K562 (cell line): ENCODE measurements around the gene ZNF738. TPM values are rescaled to one million over a fixed set of nuclear protein-coding genes. Genes with fewer than 3 reads are reported as not detected.

Experiments
- CBFB ChIP-seq: sonication (generic); formaldehyde crosslinking; IDR thresholded peaks from 2 replicates; pipeline ENCODE4 v1.4.0; 2020; ENCODE audit warnings: mild to moderate bottlenecking, missing genetic modification reagents
- EP300 ChIP-seq: IDR thresholded peaks from 2 replicates; pipeline ENCODE4 v1.6.1; 2012; ENCODE audit warnings: low read length, improper control_type of control experiment
- HDAC2 ChIP-seq: fragments of 450-650 bp; IDR thresholded peaks from 2 replicates; pipeline ENCODE4 v1.6.1; 2016; ENCODE audit warnings: mild to moderate bottlenecking
- IFI16 ChIP-seq: fragments of 250-450 bp; sonication (Bioruptor Pico); IDR thresholded peaks from 2 replicates; pipeline ENCODE4 v2.1.2; 2022; ENCODE audit warnings: mild to moderate bottlenecking, inconsistent platforms
- KDM1A ChIP-seq, 2 experiments: fragments of 450-650 bp; IDR thresholded peaks; 2 replicates each; pipeline ENCODE4 v1.6.1; 2016; ENCODE audit warnings: mild to moderate bottlenecking in 2 of 2
- KLF16 ChIP-seq: IDR thresholded peaks from 2 replicates; pipeline ENCODE4 v1.6.1; 2016; ENCODE audit warnings: antibody characterized with exemption
- MTA2 ChIP-seq: fragments of 450-650 bp; IDR thresholded peaks from 2 replicates; pipeline ENCODE4 v1.6.1; 2016; ENCODE audit warnings: low read depth
- RCOR1 ChIP-seq, 2 experiments: IDR thresholded peaks; 2 replicates each; pipeline ENCODE4 v1.6.1; 2012; ENCODE audit warnings: low read depth in 2 of 2, low read length in 2 of 2, borderline replicate concordance in 1 of 2, improper control_type of control experiment in 1 of 2
- RFX7 ChIP-seq: fragments of 250-450 bp; sonication (Bioruptor Pico); IDR thresholded peaks from 2 replicates; pipeline ENCODE4 v1.5.1; 2021; ENCODE audit warnings: mild to moderate bottlenecking
- SMARCA4 ChIP-seq: fragments of 450-650 bp; IDR thresholded peaks from 2 replicates; pipeline ENCODE4 v1.6.1; 2016
- SMARCE1 ChIP-seq: fragments of 450-650 bp; IDR thresholded peaks from 2 replicates; pipeline ENCODE4 v1.7.1; 2016; ENCODE audit warnings: mild to moderate bottlenecking
- STAT5A ChIP-seq: IDR thresholded peaks from 2 replicates; pipeline ENCODE4 v1.6.1; 2012; ENCODE audit warnings: low read length, inconsistent platforms, borderline replicate concordance
- TARDBP ChIP-seq: fragments of 450-650 bp; IDR thresholded peaks from 2 replicates; pipeline ENCODE4 v1.6.1; 2016
- TEAD4 ChIP-seq, 2 experiments: sonication (generic) in 1 of 2; formaldehyde crosslinking in 1 of 2; IDR thresholded peaks; 2 replicates each; pipeline versions ENCODE4 v1.6.1 to v1.8.0; 2012 to 2022; ENCODE audit warnings: borderline replicate concordance in 1 of 2, inconsistent platforms in 1 of 2, low read length in 1 of 2, mild to moderate bottlenecking in 1 of 2, missing genetic modification reagents in 1 of 2
- TRIM24 ChIP-seq, 2 experiments: fragments of 450-650 bp; IDR thresholded peaks; 2 replicates each; pipeline ENCODE4 v1.6.1; 2016
- ZNF384 ChIP-seq: IDR thresholded peaks from 2 replicates; pipeline ENCODE4 v1.6.1; 2012; ENCODE audit warnings: low read depth, low read length, improper control_type of control experiment
- polyA plus RNA-seq, 8 experiments: library from polyadenylated mRNA; depleted of rRNA in 4 of 8; stranded (reverse) in 5 of 8; unstranded in 3 of 8; fragments of >200 nt; fragmentation: Nextera tagmentation in 2 of 8; fragmentation: Illumina TruSeq in 1 of 8; extraction: Ambion mirVana in 2 of 8; extraction: Trizol in 1 of 8; gene quantifications; 2 replicates each; pipeline versions ENCODE4 v1.2.1 to v1.2.3, GENCODE V29; 2011 to 2014; ENCODE audit warnings: inconsistent platforms in 1 of 8, missing spikeins in 1 of 8
- total RNA-seq, 7 experiments: library from RNA; depleted of rRNA in 6 of 7; stranded (reverse); fragments of >200 nt in 6 of 7; fragmentation: Illumina TruSeq in 2 of 7; extraction: Trizol in 2 of 7; gene quantifications; 2 replicates each; pipeline versions ENCODE4 v1.2.1 to v1.2.3, GENCODE V29; 2011 to 2021; ENCODE audit warnings: low replicate concordance in 1 of 7
- TF ChIP-seq, protein P1 (sequence below): sonication (generic); formaldehyde crosslinking; IDR thresholded peaks from 2 replicates; pipeline ENCODE4 v1.8.0; 2023; ENCODE audit warnings: mild to moderate bottlenecking, missing genetic modification reagents
- TF ChIP-seq, protein P2 (sequence below): fragments of 200-800 bp; sonication (Bioruptor generic); IDR thresholded peaks from 2 replicates; pipeline ENCODE4 v1.6.1; 2017; ENCODE audit warnings: missing genetic modification characterization, missing compliant biosample characterization

ZNF738 gene
- total and polyA plus RNA-seq, 9 of the 15 experiments (the other 6 are each of a cell fraction or from before 2014, with no cell fraction given), result 5.6 to 15.0 (median 8.6) TPM

GRCh38 chr19:21323000-21323399, 35.8 kb upstream of the ZNF738 start (continued):
- TF ChIP-seq, protein P1, sequence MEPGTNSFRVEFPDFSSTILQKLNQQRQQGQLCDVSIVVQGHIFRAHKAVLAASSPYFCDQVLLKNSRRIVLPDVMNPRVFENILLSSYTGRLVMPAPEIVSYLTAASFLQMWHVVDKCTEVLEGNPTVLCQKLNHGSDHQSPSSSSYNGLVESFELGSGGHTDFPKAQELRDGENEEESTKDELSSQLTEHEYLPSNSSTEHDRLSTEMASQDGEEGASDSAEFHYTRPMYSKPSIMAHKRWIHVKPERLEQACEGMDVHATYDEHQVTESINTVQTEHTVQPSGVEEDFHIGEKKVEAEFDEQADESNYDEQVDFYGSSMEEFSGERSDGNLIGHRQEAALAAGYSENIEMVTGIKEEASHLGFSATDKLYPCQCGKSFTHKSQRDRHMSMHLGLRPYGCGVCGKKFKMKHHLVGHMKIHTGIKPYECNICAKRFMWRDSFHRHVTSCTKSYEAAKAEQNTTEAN, result no peak
- 0 out of 2 replicates have a peak, but pooled peaks have one; percentile 25 for TF ChIP-seq KLF16
- TF ChIP-seq IFI16 (CRISPR knock-in tag), result no peak
- TF ChIP-seq SMARCA4, result peak; percentile 56; the same call in 1 of the 2 replicates
- TF ChIP-seq RFX7 (CRISPR knock-in tag), result no peak
- TF ChIP-seq KDM1A (IDR thresholded peaks at IDR 0.05), result peak; percentile 72 to 76
- TF ChIP-seq RCOR1 (IDR thresholded peaks at IDR 0.05; ENCODE audit: borderline replicate concordance in 1 of 2, low read depth in 2 of 2, low read length in 2 of 2), result peak in 1 of 2 experiments; percentile 27; a peak in 1 of 4 replicates
- TF ChIP-seq TEAD4 (IDR thresholded peaks at IDR 0.05; ENCODE audit: low read length), result peak; percentile 81
- no peak for TF ChIP-seq TEAD4 (CRISPR knock-in tag; IDR thresholded peaks at IDR 0.05; ENCODE audit: borderline replicate concordance)
- peak; percentile 73 for TF ChIP-seq ZNF384
- 0 out of 2 replicates have a peak, but pooled peaks have one; percentile 32 for TF ChIP-seq SMARCE1
- TF ChIP-seq, protein P2, sequence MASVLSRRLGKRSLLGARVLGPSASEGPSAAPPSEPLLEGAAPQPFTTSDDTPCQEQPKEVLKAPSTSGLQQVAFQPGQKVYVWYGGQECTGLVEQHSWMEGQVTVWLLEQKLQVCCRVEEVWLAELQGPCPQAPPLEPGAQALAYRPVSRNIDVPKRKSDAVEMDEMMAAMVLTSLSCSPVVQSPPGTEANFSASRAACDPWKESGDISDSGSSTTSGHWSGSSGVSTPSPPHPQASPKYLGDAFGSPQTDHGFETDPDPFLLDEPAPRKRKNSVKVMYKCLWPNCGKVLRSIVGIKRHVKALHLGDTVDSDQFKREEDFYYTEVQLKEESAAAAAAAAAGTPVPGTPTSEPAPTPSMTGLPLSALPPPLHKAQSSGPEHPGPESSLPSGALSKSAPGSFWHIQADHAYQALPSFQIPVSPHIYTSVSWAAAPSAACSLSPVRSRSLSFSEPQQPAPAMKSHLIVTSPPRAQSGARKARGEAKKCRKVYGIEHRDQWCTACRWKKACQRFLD (CRISPR knock-in tag), result no peak
- peak; percentile 71 for TF ChIP-seq MTA2
- TF ChIP-seq HDAC2, result peak; percentile 41; the same call in 1 of the 2 replicates
- TF ChIP-seq CBFB (CRISPR knock-in tag), result no peak
- 0 out of 2 replicates have a peak, but pooled peaks have one; percentile 19 for TF ChIP-seq STAT5A
- peak in 1 of 2 experiments; percentile 49; a peak in 1 of 4 replicates for TF ChIP-seq TRIM24 (IDR thresholded peaks at IDR 0.05)
- TF ChIP-seq TARDBP, result no peak
- TF ChIP-seq EP300, result 0 out of 2 replicates have a peak, but pooled peaks have one; percentile 41
